GM21526 (cell line): ENCODE results near the gene KLK14.

ENCODE experiments used
- ATAC-seq: cut with Tn5 transposase; IDR thresholded peaks from one replicate; pipeline ENCODE4 v1.9.1; 2021; ENCODE audit warnings: moderate library complexity; ENCODE audit not compliant: unreplicated experiment, low FRiP score

KLK14 gene

DNA sequence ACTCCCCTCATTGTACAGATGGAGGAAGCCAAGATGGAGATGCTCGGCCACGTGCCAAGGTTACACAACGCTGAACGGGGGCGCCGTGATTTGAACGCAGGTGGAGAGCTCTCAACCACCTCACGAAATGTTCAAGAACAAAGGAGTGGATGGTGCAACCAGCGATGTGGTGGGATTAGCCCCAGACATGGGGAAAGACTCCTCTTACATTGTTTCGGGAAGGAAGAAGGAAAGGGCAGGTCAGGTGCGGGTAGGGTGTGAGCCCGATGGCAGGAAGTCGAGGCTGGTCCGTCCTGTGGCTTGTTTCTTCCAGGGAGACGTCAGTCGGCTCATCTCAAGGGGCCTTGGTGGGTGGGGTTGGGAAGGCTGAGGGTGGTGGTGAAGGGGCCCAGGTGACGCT lies 7.1 kb upstream of the KLK14 start:
- ATAC-seq, result no peak

DNA sequence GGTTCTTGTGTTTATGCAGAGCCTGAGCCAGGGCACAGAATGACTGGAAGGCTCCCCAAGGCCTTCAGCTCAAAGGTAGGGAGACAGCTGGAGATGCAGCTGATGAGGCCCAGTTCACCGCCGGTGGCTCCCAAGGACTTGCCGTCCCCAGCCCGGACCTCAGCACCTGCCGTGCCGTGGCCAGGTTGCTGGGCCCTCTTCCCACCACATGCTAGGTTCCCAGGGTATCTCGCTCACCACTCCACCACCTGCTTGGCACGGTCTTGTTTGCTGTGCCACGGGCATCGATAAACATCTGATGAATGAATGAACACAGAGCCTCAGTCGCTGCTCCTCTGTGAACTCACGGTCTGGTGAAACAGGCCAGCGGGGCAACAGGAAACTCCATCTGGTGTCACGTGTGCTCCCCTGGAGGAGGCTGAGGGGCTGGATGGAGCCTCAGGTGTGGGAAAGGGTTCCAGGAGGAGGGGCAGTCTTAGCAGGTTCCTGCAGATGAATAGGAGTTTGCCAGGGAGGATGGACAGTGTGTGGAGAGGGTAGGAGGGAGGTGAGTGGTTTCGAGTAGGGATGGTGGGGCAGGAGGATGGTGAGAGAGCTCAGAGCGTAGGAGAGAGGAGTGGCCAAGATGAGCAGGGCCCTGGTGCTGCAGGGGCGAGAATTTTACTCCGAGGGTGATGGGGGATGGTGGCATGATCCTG lies 3.6 kb upstream of the KLK14 start:
- no peak for ATAC-seq

DNA sequence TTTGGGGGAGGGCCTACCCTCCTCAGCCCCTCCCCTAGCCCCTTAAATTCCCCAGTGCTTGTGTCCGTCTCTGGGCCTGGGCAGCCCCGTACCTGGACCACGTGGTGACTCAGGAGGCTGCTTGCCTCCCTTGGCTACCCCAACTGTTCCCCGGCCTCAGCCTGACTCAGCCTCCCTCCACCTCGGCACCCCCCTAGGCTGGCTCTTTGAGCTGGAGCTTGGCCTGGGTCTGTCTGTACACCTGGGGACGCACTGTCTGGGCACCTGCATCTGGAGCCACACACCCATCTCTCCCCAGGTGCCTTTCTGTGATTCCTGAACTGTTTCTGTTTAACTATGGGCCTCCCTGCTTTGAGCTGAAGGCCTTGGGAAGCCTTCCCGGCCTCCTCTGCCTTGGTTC lies 1.8 kb upstream of the KLK14 start:
- no peak for ATAC-seq

DNA sequence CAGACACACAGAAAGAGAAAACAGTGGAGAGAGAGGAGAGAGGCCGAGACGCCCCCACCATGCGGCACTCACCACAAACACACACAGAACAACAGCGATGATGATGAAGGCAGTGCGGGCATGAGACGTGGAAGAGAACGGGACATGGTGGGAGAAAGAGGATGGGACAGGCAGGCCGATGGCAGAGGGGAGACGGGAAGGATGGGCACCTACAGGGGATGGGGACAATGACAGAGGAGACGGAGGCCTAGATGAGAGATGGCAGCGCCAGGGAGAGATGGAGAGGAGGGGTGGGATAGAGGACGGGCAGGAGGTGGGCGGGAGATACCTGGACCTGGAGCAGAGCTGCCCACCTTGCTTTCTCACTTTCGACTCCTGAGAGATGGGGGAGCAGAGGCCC lies 1.1 kb upstream of the KLK14 start:
- no peak for ATAC-seq

DNA sequence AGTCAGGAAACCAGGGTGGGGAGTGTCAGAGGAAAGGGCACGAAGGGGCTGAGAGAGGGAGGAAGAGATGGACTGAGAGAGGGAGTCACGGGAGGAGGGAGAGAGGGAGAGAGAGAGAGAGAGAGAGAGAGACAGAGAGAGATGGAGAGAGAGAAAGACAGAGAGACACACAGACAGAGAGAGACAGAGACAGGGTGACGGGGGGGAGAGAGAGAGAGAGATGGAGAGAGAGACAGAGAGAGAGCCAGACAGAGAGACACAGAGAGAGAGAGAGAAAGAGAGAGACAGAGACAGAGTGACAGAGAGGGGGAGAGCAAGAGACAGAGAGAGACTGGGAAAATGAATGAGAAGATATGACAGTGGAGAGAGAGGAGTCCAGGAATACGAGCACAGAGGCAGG lies 494 bp upstream of the KLK14 start:
- no peak for ATAC-seq

DNA sequence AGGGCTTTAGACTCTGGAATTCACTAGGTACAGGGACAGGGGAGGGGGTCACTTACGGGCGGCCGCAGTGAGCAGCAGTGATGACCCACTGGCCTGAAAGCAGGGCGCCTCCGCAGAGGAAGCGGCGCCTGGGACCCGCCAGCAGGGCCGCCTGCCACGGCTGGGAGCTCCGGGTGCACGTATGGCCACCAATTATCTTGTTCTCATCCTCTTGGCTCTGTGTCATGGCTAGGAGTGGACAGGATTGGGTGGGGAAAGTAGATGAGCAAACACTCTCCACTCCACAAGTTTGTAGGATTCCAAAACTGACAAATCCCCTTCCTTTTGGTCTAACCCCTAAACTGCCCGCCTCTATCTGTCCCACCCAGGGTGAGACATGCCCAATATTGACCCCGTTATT lies 1.2 kb downstream of the KLK14 start:
- ATAC-seq, result no peak

DNA sequence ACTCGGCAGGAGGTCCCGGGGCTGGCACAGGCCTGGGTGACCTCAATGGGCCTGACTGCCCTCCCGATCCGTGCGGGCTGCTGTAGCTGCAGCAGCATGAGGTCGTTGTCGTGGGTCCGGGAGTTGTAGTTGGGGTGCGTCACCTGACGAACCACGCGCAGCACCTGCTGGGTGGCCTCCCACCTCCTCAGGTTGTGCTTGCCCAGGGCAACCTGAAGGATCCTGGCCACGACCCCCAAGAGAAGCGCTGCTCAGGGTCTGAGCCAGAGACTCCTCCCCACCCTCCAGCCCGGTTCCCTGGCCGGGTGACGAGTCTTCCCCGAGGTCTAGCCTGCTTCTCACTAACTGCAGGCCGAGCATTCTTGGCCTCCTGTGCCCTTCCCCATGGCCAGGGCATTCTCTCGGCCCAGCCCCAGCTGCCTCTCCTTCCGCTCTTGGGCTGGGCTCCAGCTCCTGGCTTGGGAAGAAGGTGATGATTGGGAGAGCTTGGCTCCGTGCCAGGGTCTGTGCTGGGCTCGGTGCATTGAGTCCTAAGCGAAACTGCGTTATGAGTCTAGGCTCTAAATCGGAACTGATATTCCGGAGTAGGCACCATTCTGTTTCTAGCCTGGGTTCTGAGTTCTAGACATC lies 3.1 kb downstream of the KLK14 start:
- ATAC-seq, result no peak

DNA sequence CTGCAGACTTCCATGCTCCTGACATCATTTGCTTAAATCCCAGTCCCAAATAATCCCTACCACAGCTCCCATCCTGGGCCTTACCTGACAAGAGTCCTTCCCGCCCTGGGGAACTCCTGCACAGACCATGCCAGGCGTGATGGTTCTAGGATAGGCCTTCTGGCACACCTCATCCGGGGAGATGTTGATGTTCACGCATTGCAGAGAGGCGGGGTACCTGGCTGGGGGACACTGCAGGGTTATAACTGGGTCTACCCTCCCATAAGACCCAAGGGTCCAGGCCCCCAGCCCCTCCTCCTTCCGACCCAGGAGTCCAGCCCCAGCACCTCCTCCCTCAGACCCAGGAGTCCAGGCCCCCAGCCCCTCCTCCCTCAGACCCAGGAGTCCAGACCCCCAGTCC lies 4.0 kb downstream of the KLK14 start:
- no peak for ATAC-seq

DNA sequence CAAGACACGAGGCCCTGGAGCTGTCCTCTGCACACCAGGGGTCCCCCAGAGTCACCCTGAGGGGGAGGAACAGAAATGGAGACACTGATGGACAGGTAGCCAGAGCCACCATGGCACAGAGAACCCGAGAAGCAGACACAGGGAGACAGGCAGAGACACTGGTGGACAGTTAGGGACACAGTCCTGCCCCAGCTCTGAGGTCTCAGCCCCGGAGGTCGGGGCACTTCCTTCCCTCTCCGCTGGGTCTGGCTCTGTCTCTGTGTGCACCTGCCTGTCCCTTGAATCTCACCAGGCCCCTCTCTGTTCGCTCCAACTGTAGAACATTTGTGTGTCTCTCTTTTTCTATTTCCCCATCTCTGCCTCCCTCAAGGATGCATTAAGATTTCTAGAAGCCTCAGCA lies 4.6 kb downstream of the KLK14 start:
- ATAC-seq, result no peak

DNA sequence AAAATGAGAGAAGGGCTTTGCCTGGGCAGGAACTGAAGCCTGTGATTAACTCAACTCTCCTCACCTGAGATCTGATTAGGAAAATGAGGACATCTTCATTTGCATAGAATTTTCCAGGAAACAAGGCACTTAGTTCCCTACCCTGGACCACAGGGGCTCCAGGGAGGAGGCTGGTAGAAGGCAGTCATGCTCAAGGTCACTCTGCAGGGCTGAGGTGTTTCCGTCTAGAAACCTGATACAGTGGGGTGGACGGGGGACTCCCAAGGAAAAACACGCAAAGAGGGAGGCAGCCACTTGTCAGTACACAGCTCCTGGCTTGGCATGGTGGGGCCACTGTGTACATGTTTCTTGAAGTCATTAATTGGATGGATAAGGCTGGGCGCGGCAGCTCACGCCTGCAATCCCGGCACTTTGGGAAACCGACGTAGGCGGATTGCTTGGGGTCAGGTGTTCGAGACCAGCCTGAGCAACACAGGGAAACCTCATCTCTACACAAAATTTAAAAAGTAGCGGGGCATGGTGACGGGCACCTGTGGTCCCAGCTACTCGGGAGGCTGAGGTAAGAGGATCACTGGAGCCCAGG lies 6.0 kb downstream of the KLK14 start:
- no peak for ATAC-seq

DNA sequence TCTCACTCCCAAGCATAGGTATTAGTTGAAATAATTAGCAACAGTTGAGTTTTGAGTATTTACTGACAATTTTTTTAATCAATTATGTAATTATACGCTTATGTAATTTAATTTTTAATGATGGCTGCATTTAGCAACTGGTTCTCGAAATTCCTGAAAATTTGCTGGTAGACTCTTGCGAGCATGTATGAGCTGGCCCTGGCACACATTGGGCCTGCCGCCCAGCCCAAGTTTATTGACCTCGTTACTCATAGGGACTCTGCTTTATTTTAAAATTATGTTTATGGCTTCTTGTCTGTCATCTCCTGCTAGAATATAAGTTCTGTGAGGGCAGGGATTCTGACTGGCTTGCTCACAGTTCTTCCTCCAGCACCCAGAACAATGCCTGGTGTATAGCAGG lies 6.7 kb downstream of the KLK14 start:
- ATAC-seq, result no peak

DNA sequence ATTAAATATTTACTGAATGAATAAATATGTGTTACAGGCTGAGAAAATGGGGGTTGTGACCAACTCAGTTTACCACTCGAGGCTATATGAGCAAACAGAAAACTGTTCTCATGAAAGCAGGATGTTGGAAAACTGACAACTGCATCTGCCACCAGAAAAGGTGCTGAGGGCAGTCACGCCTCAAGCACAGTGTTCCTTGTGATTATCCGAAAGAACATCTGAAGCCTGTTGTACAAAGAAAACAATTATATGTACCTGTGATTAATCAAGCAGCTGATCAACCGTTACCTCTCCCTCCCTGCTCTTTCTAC lies 11.6 kb downstream of the KLK14 start:
- no peak for ATAC-seq

DNA sequence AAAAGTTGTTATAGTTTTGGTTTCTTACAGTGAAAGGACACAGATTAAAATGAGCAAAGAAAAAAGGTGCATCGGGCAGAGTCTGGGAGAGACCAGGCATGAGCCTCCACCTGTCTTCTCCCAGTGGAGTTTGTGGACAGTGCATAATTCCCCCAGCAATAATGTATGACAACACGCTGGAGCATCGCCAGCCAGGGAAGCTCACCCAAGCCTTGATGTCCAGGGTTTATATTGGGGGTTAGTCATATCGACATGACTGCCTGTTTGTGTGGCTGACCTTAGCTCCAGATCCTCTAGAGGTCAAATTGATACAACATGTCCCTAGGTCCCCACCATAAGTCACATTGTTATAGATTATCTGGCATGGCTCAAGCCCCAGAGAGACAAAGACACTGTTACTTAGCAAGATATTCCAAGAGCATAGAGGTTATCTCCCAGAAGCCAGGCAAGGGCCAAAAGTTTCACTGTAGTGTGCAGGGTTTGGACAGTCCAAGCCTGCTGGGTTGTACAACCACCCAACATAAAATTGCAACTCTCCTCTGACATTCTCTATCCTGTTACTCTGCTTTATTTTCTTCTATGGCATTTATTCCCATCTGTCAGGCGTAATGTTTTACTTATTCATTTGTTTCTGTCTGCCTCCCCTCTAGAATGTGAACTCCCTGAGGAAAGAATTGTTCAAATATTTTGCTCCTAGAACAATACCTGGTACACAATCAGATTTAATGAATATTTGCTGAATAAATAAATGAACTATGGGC lies 12.2 kb downstream of the KLK14 start:
- ATAC-seq, result no peak

DNA sequence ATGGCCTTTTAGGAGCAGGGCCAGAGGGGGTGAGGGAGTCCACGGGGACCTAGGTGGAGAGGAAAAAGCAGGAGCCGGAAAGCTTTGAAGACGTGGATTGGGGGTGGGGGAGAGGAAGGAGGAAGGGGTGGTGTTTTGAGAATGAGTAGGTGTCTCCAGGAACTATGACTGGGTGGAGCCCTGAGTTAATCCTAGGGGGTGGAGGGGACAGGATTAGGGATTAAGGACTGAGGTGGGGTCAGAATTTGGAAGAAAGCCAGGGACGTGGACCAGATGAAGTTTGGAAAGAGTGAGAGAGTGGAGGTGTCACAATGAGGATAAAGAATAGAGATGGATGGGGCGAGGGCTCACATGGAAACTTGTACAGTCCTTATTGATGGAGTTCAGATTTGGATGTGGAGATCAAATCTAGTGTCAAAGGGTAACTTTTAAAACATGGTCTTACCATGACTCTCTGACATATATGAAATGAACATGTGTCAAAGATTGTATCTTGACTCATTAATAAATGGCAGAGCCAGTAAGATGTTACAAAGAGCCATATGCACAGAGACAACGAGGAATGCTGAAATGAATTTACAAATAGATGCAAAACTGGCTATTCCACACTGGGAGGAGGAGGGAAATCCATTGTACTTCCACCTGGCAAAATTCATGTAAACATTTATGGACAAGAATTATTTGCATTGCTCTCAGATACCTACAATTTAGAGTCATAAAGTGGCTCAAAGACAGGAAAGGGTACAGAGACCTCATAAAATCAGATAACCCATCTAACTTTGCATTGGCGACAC lies 16.1 kb downstream of the KLK14 start:
- no peak for ATAC-seq

DNA sequence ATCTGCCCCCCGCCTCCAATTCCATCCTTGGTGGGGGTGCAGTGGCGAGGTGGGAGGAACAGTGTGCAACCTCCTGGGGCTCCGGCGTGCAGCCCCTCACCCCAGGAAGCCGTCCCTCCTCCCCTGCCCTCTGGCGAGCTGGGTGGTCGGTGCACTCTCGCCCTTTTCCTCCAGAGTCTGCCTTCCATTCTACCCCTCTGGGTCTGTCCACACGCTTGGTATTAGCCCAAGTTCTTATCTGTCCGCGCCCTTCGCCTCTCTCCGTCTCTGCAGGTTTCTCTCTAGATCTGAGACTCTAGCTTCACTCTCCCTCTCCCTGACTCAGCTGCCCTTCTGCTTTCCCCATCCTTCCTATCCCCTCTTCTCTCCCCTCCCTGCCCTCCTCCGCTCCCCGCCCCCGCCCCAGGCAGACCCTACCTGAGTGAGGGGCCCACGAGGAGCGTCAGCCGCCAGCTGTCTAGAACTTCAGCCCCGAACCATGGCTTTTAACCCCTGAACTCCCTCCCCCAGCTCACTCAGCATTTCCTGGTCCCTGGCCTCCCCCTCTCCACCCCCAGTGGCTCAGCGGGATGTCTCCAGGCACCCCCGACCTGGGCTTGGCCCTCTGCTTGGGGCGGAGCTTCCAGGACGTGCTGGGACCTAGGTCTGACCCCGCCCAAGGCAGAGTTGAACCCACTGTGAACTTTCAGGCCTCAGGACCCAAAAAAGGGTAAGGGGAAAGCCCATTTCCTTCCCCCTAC lies 17.3 kb downstream of the KLK14 start:
- ATAC-seq, result no peak

DNA sequence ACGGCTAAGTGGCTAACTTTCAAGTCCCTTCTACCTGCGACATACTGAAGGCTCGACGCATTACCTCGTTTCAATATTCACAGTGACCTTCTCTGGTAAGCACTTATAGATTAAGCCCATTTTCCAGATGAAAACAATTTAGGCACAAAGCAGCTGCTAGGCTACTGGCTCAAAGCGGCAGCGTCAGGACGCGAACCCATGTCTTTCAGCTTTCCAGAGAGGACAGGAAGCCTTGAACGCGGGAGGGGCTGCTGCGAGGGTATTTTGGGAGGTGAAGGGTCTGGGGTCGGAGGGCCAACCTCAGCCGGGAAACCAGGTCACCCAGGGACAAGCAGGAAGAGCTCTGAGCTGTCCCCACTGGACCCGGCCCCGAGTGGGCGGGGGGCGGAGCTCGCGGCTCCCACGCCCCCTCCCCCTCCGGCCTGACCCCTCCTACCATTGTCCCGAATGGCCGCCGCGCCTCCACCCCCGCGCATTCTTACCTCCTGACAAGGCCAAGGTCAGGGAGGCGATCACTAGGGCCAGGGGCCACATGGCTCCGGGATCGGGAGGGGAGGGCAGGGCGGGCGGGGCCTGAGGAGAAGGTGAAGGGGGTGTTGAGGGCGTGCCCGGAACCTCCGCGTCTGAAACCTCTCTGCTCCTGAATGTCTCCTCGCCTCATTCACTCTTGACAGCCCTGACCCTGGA lies 18.0 kb downstream of the KLK14 start, which contains the start of gene KLK13:
Gene KLK13, minus strand, starts transcription at position 559 of the 687 bp plus-strand sequence. Its CDS starts 25 bp downstream, at position 534.
- ATAC-seq, result no peak

DNA sequence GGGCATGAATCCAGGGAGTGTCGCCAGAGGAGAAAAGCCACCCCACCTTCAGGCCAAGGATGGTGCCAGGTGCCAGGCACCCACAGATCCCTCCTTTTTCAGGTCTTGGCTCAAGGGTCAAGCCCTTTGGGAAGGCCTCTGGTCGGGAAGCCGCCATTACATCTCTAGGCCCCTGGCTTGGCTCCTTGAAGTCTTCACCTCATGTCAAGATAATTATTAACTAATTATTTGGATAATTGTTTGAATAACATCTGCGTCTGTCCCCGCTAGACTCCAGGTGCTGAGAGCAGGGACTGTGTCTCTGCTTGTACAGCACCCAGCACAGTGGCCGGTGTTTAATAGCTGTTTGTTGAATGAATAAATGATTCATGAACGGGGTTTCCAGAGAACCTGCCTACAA lies 19.0 kb downstream of the KLK14 start:
- ATAC-seq, result no peak

DNA sequence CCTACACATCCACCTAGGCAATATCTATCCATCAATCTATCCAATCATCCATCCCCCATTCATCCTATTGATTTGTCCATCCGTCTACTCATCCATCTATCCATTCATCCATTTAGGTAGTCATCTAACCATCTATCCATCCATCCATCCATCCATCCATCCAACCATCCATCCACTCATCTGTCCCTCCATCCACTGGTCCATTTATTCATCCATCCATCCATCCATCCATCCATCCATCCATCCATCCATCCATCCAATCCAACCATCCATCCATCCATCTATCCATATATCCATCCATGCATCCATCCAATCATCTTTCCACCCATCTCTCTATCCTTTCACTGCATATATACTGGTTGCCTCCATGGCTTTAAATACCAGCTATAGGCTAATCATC lies 21.7 kb downstream of the KLK14 start:
- no peak for ATAC-seq

DNA sequence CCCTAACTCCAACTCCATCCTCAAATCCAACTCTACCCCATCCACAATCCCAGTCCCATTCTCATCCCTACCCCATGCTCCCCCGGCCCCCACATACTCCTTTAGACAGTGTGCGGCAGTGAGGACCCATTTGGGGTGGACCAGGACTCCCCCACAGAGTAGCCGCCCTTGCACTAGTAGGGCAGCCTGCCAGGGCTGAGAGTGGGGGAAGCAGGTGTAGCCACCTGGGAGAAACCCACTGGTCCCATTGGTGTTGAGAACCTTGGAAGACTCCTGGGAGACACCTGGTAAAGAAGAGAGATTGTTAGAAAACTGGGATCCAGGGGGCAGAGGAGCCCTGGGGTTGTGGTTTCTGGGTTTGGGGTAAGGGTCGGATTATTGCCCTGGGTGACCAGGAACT lies 22.4 kb downstream of the KLK14 start:
- ATAC-seq, result no peak

DNA sequence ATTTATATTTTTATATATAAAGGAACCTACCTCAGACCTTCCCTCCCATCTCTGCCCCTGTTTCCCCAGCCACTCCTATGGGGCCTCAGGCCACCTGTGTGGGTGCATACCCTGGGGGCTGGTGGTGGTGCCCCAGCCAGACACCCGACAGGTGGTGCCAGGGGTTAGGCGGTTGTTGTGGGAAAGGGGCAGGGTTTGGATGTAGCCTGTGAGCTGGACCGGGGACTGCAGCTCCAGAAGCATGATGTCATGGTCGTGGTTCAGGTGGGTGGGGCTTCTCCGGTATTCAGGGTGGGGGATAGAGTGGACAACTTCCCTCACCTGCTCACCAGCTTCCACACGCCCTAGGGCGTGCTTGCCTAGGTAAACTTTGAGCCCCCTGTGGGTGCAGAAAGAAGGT lies 23.0 kb downstream of the KLK14 start:
- ATAC-seq, result no peak
